Fibroblast of skin of right quadriceps (primary cell): Measurements from ENCODE around the gene NUDT12.

ENCODE experiments used
- DNase-seq: peaks from one replicate; pipeline ENCODE4 v3.0.0-alpha.2; 2013

The NUDT12 gene

DNA sequence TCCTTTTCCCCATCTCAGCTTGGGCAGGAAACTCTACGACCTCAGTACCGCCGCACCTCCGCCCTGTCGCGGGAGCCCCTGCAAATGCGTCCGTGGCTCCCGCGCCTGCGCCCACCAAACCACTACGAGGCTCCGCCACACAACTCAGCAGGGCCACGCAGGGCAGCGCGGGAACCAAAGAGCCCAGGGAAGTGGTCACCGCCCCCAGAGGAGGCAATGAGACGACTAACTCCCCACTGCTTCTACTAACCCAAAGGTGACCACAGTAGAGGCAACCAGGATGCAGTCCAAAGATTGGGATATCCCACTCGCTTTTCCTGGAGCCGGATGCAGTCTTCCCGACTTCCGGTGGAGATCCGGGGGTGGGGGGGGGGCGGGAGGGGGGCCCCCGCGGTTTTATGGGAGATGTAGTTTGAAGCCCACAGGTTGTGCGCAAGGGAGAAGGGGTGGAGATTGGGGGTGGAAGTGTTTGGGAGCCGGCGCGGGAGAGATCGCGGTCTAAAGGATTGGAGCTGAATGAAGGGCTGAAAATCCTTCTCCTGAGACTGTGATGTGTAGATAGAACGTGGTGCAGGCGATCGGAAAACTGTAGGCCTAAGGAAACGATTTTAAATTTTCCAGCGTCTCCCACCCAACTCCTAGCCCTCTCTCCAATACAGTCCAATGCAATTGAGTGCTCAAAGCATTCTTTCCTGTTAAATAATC, at the start of gene NUDT12:
Gene NUDT12, minus strand, starts transcription at position 337 of the 705 bp plus-strand sequence. CDS start 2,541 bp downstream, outside the sequence.
- peak; percentile 79 for DNase-seq

DNA sequence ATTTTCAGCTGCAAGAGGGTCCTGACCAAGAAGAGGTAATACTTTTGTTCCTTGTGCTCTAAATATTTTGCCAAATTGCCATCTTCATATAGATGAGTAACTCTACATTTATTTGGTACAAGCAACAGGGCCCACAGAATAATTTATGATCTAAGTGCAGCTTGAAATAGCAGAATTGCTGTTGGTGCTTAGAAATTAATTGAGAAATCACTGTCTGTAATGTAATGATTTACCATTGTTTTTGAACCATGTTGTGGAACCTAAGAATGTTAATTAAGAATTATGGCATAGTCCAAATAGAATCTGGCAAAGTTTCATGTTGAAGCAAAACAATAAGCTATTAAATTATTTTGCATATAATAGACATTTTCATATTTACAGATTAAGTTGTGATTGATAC, 44.8 kb upstream of the NUDT12 start:
- DNase-seq = no peak

DNA sequence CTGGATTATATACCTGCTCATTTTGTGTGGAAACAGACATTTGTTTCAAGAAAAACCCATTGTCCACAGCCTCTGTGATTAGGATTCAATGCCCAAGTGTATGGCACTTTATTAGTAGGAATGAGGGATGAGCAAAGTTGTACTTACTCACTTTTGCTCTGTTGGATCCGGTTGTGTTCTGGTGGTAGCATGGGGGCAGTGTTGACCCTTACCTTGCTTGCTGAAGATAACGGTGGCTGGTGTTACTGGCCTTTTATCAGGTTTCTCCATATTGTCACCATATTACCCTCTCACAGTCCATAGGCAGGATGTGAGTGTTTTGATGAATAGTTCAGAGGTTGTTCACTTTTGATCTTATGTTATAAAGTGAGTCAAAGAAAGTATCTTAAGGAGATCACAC, 42.7 kb upstream of the NUDT12 start:
- DNase-seq = no peak

DNA sequence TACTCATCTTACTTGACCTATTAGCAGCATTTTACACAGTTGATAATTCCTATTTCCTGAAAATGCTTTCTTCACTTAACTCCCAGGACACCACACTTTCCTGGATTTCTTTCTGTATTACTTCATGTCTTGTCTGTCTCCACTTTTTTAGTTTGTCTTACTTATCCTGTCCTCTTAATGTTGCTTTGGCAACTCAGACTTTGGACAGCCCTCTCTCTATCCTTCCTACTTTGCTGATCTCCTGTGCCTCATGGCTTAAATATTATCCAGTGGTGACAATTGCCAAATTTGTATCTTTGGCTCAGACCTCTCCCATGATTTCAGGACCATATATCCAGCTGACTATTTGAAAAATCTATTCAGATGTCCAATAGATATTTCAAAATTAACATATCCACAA, 39.8 kb upstream of the NUDT12 start:
- DNase-seq = no peak

DNA sequence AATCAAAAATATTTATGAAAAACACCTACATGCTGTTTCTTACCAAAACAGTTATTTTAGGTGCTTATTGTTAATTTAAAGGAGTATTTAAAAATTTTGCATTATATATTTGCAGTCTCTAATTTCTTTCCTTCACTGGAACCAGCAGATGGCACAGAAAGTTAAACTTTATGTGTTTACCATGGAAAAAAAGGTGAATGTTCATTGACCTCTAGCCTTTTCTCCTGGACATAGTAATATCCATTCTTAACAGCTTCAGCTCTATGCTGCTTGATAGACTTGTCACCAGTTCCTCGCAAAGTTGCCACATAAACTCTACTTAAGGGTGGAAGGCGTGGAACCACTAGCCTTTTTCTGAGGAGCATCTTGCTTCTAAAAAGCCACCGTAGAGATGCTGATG, 38.7 kb upstream of the NUDT12 start:
- DNase-seq = no peak

DNA sequence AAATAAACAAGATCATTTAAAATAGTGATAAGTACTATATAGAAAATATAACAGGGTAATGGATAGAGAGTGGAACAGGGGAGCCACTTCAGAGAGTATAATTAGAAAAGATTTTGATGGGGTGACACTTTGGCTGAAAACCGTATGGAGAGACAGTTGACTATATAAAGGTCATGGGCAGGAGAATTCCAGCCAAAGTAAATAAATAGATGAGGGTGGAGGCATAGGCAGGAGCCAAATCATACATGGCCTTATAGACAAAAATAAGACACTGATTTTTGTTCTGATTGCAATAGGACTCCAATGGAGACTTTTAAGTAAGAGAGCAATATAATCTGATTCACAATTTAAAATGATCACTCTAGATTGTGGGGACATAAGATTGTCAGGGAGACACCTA, 37.5 kb upstream of the NUDT12 start:
- no peak for DNase-seq

DNA sequence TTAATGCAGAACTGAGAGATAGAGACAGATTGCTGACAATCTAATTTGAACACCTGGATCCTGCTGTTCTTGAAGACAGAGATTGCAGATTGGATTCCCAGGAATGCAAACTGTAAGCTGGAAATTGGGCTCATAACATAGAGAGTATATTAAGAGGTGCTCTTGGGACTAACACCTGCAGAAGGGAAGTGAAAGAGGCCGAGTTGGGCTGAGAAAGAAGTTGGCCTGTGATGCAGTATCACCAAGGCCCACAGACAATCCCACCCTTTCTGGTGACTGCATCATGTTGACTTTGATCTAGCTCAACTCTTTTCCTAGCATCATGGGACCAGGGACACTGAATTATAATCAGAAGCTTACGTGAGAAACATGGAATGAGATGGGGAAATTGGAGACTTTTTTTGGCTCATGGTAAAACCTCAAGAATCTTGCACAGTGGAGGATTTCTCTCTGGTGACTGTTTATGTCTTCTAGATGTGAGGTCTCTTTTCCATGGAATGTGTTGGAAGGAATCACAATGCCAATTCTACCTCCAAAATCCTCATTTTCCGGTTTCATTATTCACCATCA, 36.5 kb upstream of the NUDT12 start:
- DNase-seq = peak; percentile 62

DNA sequence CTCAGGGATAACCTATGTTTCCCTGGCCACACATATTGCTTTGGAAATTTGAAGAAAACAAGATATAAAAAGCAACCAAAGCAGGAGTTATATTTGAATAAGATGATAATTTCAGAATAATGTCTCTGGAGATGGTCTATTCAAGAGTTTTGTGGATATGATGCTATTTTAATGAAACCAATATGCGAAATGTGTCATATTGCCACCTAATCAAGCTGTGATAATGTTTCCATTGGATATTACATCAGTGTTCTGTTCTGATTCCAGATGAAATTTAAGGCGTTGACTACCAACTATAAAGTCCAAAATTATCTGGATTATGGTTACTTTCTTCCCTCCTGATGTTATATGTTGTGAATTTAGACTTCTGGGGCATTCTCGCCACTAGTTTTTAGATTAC, 27.6 kb upstream of the NUDT12 start:
- no peak for DNase-seq

DNA sequence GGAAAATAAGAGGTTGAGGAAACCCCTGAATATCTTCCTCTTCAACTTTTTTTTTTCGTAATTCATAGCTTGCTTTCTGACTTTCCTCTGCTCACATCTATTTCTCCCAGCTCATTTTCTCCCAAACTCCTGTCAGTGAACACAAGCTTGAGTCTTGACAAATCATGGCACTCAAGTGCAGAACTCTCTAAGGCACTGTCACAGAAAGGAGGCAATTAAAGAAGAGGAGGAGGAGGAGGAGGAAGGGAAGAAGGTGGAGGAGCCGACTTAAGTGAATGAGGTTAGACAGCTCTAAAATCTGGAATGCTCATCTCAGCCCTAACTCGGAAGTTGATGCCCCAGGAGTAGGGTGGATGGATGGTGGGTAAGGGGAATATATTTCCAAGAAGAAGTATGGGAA, 27.2 kb upstream of the NUDT12 start:
- DNase-seq = no peak

DNA sequence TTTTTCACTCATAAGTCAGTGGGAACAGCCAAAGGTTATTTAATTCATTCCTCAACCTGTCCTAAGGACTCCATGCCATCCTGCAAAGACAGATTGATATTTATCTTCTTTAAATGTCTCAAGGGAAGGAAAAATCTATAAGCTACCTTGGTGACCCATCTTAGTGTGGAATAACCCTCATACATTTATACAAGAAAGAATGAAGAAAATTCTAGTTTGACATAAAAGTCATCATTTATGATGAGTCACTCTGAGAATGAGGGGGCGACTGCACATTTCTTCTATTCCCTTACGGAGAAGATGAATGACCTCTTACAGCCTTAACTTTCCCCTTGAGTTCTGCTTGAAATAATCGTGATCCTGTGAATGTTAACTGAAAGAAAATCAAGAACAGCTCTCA, 26.8 kb upstream of the NUDT12 start:
- peak; percentile 55 for DNase-seq

DNA sequence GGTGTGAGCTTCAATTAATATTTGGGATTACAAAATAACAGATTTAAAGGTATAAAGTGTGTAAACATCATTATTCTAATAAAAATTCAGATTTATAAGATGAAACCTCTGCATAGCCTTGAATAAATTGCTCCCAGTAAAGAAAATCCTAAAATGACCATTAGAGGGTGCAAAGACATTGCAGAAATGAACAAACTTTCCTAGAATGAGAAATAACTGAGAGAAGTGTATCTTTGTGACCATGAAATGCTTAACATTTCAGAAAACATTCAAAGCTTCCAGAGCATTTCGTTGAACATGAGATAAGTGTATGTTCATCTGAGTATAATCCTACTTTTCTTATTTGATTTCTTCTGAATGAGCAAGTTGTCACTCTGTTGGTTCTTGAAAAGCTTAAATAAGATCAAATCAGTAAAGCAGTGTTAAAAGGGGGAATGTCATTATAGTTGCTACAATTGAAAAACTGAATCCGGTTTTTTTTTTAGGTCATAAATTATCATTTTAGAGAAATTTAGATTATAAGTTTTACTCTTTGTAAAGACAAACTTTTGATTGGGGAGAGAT, 24.7 kb upstream of the NUDT12 start:
- DNase-seq = peak; percentile 42

DNA sequence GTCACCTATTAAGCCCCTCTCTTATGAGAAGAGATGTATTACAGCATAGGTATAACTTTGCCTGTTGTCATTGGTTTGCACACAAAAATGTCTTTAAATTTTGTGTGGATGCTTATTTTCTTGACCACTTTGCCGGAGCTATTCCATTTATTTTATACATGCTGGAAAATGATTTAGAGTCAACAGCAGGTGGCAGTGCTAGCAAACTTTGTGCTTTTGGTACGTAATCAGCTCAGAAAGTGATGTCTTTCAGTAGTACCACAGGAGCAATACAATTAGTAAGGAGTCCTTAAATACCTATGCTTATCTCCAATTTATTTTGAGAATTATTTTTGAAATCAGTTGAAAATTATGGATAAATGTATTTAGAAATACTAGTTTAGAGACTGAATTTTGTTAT, 19.8 kb upstream of the NUDT12 start:
- peak; percentile 40 for DNase-seq

DNA sequence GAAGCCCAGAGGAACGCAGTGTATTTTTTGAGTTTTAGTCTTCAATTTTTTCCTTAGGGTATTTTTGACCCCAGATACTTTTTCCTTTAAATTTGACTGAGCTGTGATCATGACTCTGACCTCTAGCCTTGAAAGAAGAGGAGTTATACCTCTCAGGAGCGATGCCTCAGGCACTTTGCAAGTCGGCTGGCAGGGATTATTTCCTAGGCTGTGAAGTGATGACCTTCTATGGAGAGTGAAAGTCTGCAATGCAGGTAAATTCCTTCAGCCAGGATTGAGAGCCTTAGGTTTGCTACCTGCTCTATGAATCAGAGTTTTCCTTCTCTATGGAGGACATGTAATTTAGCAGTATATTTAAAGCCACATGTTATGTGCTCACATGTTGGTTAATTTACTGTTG, 10.8 kb upstream of the NUDT12 start:
- no peak for DNase-seq

DNA sequence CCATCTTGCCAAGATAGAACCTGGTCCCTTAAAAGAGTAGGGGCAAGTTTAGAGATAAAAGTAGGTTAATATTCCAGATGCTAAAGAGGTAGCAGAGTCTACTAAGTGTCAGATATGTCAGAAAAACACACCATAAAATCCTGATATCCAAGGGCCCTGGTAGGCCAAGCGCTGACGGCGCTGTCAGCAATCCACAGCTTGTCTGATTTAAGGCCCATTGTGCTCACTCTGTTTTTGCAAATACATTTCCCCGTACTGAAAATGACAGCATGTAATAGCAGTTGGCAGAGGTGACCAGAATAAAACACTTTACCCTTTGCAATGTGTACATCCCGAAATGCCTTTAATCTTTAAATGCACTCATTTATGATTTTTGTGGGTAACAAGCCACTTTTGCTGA, 9.9 kb upstream of the NUDT12 start:
- no peak for DNase-seq

DNA sequence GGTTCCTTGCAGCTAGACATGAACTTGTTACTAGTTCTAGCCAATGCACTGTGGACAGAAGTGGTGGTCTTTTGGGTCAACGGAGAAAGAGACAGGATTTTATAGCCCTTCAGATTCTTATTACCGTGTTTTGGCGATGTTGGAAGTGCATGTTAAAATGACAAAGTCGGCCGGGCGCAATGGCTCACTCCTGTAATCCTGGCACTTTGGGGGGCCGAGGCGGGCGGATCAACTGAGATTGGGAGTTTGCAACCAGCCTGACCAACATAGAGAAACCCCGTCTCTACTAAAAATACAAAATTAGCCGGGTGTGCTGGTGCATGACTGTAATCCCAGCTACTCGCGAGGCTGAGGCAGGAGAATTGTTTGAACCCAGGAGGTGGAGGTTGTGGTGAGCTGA, 9.1 kb upstream of the NUDT12 start:
- no peak for DNase-seq

DNA sequence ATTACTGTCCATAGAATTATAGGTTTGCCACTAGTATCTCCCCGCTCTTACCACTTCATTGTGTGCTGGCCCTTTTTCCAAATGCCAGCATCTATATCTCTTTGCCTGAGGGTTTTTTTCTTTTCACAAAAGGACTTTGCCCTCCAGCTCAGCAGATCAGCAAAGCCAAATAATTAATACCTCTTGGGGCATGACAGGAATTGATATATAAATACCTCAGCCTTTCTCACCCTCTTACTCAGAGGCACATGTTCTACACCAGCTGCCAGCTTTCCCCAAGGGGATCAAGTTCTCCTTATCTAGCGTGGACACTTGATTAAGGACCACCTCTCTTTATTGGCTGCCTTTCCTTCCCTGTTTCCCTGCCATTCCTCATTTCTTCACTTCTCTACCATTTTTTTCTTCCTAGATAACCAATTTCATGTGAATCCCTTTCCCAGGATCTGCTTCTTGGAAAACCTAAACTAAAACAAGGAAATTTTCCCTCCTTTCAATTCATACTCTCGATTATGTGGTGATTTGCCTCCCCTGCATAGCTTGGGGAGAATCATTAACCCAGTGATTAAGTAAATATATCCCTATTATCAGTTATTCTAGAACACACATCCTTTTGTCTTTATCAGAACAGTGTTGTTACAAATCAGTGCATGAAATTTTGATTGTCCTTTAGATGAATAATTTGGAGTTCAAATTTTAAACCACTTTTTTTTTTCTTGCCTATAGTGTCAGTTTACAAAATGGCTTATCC, 6.9 kb upstream of the NUDT12 start:
- DNase-seq = no peak

DNA sequence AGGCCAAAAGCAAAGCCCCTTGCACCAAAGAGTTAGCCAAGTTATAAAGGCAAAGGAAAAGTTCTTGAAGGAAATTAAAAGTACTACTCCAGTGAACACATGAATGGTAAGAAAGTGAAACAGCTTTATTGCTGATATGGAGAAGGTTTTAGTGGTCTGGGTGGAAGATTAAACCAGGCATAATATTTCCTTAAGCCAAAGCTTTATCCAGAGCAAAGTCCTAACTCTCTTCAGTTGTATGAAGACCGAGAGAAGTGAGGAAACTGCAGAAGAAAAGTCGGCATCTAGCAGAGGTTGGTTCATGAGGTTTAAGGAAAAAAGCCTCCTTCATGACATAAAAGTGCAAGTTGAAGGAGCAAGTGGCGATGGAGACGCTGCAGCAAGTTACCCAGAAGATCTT, 3.1 kb upstream of the NUDT12 start:
- DNase-seq = no peak

DNA sequence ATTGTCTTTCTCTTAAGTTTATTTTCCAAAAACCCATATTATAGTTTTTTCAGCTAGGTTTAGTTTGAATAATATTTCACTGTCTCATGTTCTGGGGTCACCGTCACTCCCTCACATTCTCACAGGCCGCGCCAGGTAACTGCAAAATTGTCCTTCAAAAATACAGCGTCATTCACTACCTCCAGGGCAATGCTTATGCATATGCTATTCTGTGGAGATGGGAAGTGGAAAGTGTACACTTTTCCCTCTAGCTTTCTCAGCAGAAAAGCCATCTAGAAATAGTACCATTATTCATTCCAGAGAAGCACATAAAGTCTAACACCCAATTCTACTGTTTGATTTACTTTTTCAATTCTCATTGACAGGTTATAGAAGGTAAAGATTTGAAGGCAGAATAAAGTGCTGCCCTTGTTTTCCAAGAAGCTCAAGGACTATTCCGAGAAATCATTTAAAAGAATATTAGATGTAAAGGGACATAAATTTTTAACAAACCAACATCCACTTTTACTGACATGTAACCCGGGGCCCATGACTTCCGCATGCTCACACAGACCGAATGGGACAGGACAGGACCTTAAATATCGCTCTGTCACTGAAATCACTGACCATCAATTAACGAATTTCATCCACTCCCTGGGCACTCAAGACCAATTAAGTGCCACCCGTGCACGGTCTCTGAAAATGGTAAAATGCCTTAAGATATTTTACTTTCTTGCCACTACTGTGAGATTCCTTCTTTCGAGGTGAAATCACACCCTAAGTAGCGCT, 720 bp downstream of the NUDT12 start:
- peak; percentile 1 for DNase-seq

DNA sequence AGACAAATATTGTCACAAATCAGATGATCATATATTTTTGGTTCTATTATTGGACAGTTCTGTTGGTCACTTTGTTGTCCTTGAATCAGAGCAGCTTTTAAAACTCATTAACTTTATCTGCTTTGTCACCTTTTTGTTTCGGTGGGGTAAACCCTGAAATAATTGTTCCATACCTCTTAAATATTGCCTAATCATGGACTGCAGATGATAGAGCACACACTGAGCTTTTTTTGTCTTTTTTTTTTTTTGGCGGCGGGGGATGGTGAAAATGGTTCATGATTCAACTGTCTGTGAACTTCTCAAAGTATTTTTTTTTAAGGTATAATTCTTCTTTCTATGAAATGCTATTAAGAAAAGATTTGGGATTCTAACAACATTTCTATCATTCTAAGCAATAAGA, 1.8 kb downstream of the NUDT12 start:
- DNase-seq = no peak

DNA sequence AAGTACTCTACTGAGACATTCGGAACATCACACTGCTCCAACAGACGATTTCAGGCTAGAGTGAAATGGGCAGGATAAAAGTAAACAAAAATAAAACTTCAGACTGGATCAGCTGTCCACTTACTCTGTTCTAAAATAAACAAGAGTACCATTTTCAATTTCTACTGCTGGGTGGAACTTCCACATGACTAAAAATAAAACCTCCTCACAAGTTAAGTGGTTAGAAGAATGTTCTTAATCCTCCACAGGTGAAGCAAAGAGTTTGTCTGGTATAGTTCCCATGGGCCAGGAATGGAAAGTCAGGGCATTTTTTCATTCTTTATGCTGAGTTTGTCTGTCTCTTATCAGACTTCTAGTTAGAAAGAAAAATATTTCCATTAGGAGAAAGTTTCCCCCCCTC, 15.7 kb downstream of the NUDT12 start:
- DNase-seq = no peak

DNA sequence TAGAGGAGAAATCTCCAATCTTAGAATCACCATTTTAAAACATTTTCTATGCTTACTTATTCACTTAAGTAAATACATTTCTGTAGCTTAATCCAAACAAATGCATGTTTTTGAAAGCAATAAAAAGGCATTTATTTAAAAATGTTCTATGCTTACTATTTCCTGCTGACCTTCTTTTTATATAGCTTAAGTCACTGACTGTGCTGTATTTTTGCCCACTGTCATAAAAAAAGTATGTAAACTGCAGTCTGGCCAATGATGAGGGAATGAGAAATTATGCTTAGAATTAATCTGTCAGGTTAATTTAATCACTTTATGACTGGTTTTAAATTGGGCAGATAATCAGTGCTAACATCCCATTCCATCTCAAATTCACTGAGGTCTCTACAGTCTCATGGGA, 20.1 kb downstream of the NUDT12 start:
- no peak for DNase-seq

DNA sequence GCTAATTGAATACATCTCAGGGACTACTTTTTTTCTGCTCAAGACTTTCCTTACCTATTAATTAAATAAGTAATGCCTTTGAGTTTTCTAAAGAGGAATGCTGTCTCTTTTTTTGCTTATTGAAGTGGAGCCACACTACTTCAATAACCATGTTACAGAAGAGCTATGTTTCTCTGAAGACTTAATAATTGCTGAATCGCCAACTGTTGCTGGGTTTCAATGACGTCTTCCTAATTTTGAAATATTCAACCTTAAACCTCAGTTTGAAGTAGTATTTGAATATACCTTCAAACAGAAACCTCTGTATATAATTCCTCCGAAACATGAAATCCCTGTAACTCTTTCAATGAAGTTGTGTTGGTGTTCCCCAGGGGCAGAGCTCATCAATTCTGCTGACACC, 21.0 kb downstream of the NUDT12 start:
- DNase-seq = no peak

DNA sequence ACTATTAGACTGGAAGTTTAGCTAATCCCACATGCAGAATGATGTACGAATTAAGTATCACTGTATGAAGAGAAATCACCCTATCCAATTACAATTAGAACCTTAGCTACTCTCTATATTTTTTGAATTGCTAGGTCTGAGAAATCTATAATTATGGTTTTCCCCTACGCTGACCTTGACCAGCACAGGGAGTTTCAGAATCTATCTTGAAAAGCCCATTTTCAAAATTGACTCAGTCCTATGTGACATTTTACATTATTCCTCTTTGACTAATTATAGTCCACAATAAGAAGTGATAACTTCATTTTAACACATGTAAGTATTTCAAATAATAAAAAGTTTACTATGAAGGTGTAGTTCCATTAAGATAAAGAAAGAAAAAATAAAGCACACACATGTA, 21.5 kb downstream of the NUDT12 start:
- DNase-seq = no peak
